ENCODE measurements around the gene PLAAT4. TPM values are rescaled to one million over a fixed set of nuclear protein-coding genes. Genes with fewer than 3 reads are reported as not detected.

The PLAAT4 gene
- total RNA-seq, 1 experiment from 2014 or later, result 1.2 TPM

GRCh38 chr11:63569570-63569969 lies 33.0 kb downstream of the PLAAT4 start:
- no peaks in the 10 kb centered on the region for H3K9me3 ChIP-seq
- CTCF ChIA-PET, result no interaction called here
- no peaks in the 10 kb centered on the region; the same call in 1 of the 2 replicates for H3K36me3 ChIP-seq (ENCODE audit: control insufficient read depth, insufficient read depth, low read length)
- Mint-ChIP-seq H3K27me3 (ENCODE audit: insufficient read depth, unreplicated experiment) (no peaks in the 10 kb centered on the region), H3K27ac (ENCODE audit: unreplicated experiment) (no peak overlapping the region), H3K36me3 (ENCODE audit: insufficient read depth, unreplicated experiment) (peaks cover 22% of the 10 kb centered on the region), H3K9me3 (ENCODE audit: unreplicated experiment) (peaks cover 25% of the 10 kb centered on the region), H3K4me1 (ENCODE audit: low read depth, unreplicated experiment) (peaks cover 45% of the 10 kb centered on the region), H3K4me3 (ENCODE audit: unreplicated experiment) (no peak overlapping the region)
- H3K4me3 ChIP-seq (ENCODE audit: low read depth, low read length), result no peak overlapping the region
- intact Hi-C loops (cut with micrococcal nuclease; ENCODE audit: unreplicated experiment), result loop anchor here (5.0 kb wide), 1 partner anchor 37 kb away; no protein-coding TSS in a partner anchor
- H3K4me1 ChIP-seq, result peaks cover 43% of the 10 kb centered on the region
- DNase-seq, result no peak
- H3K27me3 ChIP-seq (replicated peaks; ENCODE audit: control insufficient read depth, insufficient read depth, low read length), result no peaks in the 10 kb centered on the region
- BruUV-seq (replicated peaks), result no TSS peak
- TF ChIP-seq CTCF (IDR thresholded peaks at IDR 0.05; ENCODE audit: insufficient read depth in 1 of 2, low read depth in 1 of 2, low read length in 1 of 2, severe bottlenecking in 1 of 2, unreplicated experiment in 1 of 2), result no peak
- POLR2A ChIA-PET, result no interaction called here

GRCh38 chr11:63572026-63572688 lies 35.5 kb downstream of the PLAAT4 start:
- Histone ChIP-seq H3K9me3 (no peaks in the 10 kb centered on the region), H3K4me1 (peaks cover 37% of the 10 kb centered on the region), H3K27me3 (replicated peaks; ENCODE audit: control insufficient read depth, insufficient read depth, low read length) (no peaks in the 10 kb centered on the region), H3K4me3 (ENCODE audit: low read depth, low read length) (no peak overlapping the region), H3K36me3 (ENCODE audit: control insufficient read depth, insufficient read depth, low read length) (no peaks in the 10 kb centered on the region; the same call in 1 of the 2 replicates)
- H3K9me3 Mint-ChIP-seq (ENCODE audit: unreplicated experiment), result peaks cover 25% of the 10 kb centered on the region
- BruUV-seq (replicated peaks), result TSS peak; percentile 9
- no peak for TF ChIP-seq CTCF (IDR thresholded peaks at IDR 0.05; ENCODE audit: insufficient read depth in 1 of 2, low read depth in 1 of 2, low read length in 1 of 2, severe bottlenecking in 1 of 2, unreplicated experiment in 1 of 2)
- peak overlapping the region; percentile 7 for H3K27ac Mint-ChIP-seq (ENCODE audit: unreplicated experiment)
- POLR2A ChIA-PET, result no interaction called here
- H3K4me3 Mint-ChIP-seq (ENCODE audit: unreplicated experiment), result no peak overlapping the region
- peaks cover 47% of the 10 kb centered on the region for H3K4me1 Mint-ChIP-seq (ENCODE audit: low read depth, unreplicated experiment)
- no peak for DNase-seq
- intact Hi-C loops (cut with micrococcal nuclease; ENCODE audit: unreplicated experiment), result no loop called here
- H3K27me3 Mint-ChIP-seq (ENCODE audit: insufficient read depth, unreplicated experiment), result no peaks in the 10 kb centered on the region
- CTCF ChIA-PET, result no interaction called here
- H3K36me3 Mint-ChIP-seq (ENCODE audit: insufficient read depth, unreplicated experiment), result peaks cover 27% of the 10 kb centered on the region

- peaks cover 40% of the 10 kb centered on the region for H3K36me3 Mint-ChIP-seq (ENCODE audit: insufficient read depth, unreplicated experiment)
- CTCF ChIA-PET, result interaction anchor here (1.2 kb wide), 1 partner anchor 95 kb away, joined by 3 read pairs; no protein-coding TSS in a partner anchor
- BruUV-seq (replicated peaks), result TSS peak; percentile 95
- H3K9me3 Mint-ChIP-seq (ENCODE audit: unreplicated experiment), result peaks cover 35% of the 10 kb centered on the region
- peak overlapping the region; percentile 79 for H3K4me3 Mint-ChIP-seq (ENCODE audit: unreplicated experiment)
- POLR2A ChIA-PET, result interaction anchor here (0.7 to 1.1 kb wide), 2 partner anchors 10 to 53 kb away, joined by 3 to 4 read pairs; no protein-coding TSS in a partner anchor
- Histone ChIP-seq H3K4me1 (peaks cover 23% of the 10 kb centered on the region), H3K9me3 (no peaks in the 10 kb centered on the region), H3K27me3 (replicated peaks; ENCODE audit: control insufficient read depth, insufficient read depth, low read length) (no peaks in the 10 kb centered on the region), H3K36me3 (ENCODE audit: control insufficient read depth, insufficient read depth, low read length) (no peaks in the 10 kb centered on the region; the same call in 1 of the 2 replicates), H3K4me3 (ENCODE audit: low read depth, low read length) (peak overlapping the region; percentile 22)
- peaks cover 41% of the 10 kb centered on the region for H3K4me1 Mint-ChIP-seq (ENCODE audit: low read depth, unreplicated experiment)
- peak overlapping the region; percentile 92 for H3K27ac Mint-ChIP-seq (ENCODE audit: unreplicated experiment)
- no peaks in the 10 kb centered on the region for H3K27me3 Mint-ChIP-seq (ENCODE audit: insufficient read depth, unreplicated experiment)
- peak in 1 of 2 experiments; percentile 29 for TF ChIP-seq CTCF (IDR thresholded peaks at IDR 0.05; ENCODE audit: insufficient read depth in 1 of 2, low read depth in 1 of 2, low read length in 1 of 2, severe bottlenecking in 1 of 2, unreplicated experiment in 1 of 2)
- peak; percentile 77 to 87 for DNase-seq
- intact Hi-C loops (cut with micrococcal nuclease; ENCODE audit: unreplicated experiment), result loop anchor here (1.0 kb wide), 1 partner anchor 95 kb away; no protein-coding TSS in a partner anchor
These were observed 37.6 kb downstream of the PLAAT4 start for GRCh38 chr11:63573881-63574855.
